HepG2 (cell line): ENCODE data around the gene FOSB.
"Not testable (repeated sequence)": the region's sequence is repeated elsewhere in the genome, so short reads cannot be mapped to it uniquely, and the experiment has no call there.

Experiments used
- MED13 ChIP-seq: sonication (generic); formaldehyde crosslinking; IDR thresholded peaks from 2 replicates; pipeline ENCODE4 v1.5.0; 2020; ENCODE audit warnings: missing genetic modification reagents
- TF ChIP-seq, protein P1 (sequence below): sonication (generic); formaldehyde crosslinking; IDR thresholded peaks from 2 replicates; pipeline ENCODE4 v1.4.0; 2020; ENCODE audit warnings: mild to moderate bottlenecking, missing genetic modification reagents

DNA sequence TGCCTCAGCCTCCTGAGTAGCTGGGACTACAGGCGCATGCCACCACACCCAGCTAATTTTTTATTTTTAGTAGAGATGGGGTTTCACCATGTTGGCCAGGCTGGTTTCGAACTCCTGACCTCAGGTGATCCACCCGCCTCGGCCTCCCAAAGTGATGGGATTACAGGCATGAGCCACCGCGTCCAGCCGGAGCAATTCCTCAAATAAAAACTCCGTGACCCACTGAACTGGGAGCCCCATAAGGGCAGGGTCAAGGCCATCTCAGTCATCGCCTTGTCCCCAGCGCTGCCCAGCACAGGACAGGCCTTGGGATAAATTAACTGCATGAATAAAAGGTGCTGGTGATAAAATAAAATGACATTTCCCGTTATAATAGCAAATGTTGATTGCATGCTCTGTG lies 37.9 kb upstream of the FOSB start:
- not testable (repeated sequence) for TF ChIP-seq MED13
- TF ChIP-seq, protein P1, sequence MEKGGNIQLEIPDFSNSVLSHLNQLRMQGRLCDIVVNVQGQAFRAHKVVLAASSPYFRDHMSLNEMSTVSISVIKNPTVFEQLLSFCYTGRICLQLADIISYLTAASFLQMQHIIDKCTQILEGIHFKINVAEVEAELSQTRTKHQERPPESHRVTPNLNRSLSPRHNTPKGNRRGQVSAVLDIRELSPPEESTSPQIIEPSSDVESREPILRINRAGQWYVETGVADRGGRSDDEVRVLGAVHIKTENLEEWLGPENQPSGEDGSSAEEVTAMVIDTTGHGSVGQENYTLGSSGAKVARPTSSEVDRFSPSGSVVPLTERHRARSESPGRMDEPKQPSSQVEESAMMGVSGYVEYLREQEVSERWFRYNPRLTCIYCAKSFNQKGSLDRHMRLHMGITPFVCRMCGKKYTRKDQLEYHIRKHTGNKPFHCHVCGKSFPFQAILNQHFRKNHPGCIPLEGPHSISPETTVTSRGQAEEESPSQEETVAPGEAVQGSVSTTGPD (CRISPR knock-in tag): not testable (repeated sequence)
